Measurements from ENCODE around the gene TPM3.

DNA sequence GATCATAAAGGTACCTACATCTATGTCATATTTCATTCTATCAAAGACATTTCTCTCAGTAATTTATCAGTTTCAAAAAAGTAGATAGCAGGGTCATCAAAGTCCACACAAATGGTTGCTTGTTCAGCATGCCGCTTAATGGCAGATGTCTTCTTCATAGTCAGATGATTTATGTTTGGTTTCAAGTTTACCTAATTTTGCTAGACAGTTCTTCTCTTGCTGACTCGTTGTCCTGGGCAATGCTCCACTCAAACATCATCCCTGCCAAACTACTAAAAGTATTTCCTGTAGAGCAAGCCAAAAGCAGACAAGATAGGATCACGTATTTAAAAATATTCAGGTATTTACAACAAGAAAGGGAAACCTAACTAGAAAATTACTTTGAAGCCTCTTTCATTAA is 50.7 kb downstream of the TPM3 start:
- TF ChIP-seq CTCF (IDR thresholded peaks at IDR 0.05): no peak
- no peak for TF ChIP-seq POLR2AphosphoS5 (IDR thresholded peaks at IDR 0.05)

All from breast epithelium (tissue), 3 donors.